ENCODE measurements around the gene MPPED1. TPM values are rescaled to one million over a fixed set of nuclear protein-coding genes. Genes with fewer than 3 reads are reported as not detected.

MPPED1 gene
- polyA plus RNA-seq, 1 experiment, result not detected

GRCh38 chr22:43526946-43527345 lies 115.1 kb downstream of the MPPED1 start:
- no peak for TF ChIP-seq CTCF (IDR thresholded peaks at IDR 0.05; ENCODE audit: low read depth, low read length)
- DNase-seq (ENCODE audit: low read depth, low spot score), result no peak
- Histone ChIP-seq H3K27ac (ENCODE audit: low read depth, low read length) (no peak overlapping the region), H3K4me3 (ENCODE audit: low read depth, low read length) (no peak overlapping the region), H3K27me3 (ENCODE audit: control insufficient read depth, insufficient read depth, low read length) (peaks cover 2% of the 10 kb centered on the region), H3K9me3 (ENCODE audit: control insufficient read depth, insufficient read depth, low read length) (peaks cover 10% of the 10 kb centered on the region; the same call in 1 of the 2 replicates)
- CTCF ChIA-PET, result no interaction called here
- POLR2A ChIA-PET, result interaction anchor here (0.6 kb wide), 1 partner anchor 21 kb away, joined by 9 read pairs; no protein-coding TSS in a partner anchor

DNA sequence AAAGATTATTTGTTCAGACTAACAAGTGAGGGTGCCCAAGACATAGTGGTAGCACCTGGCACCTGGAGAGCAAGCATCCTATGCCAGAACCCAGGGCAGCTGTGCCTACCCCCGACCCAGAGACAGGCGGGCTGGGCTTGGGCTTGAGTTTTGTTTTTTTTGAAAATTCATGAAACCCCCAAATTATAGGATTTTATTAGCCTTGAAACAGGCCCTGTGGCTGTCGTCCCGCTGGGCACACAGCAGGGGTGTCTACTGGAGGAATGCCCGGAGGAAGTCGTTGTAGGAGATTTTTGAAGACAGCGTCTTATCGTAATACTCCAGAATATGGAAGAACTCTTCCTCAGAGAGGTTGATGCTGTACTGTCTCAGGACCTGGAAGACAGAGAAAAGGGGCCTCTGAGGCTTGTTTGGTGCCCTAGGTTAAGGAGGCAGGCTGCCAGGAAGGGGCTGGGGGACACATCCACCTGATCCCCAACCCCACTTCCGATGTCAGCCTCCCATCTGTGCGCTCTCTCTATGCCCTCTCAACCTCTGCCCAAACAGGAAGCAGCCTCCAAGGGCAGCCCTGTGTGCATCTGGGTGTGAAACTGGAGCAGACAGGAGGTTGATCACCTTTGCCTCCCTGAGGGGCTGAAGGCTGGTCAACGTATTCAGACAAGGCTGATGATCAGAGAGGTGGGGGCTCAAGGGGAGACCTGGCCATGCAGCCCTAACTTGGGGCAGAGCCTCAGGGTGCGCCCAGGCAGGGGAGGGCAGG lies 117.0 kb downstream of the MPPED1 start:
- TF ChIP-seq CTCF (IDR thresholded peaks at IDR 0.05; ENCODE audit: low read depth, low read length), result no peak
- CTCF ChIA-PET, result no interaction called here
- Histone ChIP-seq H3K4me3 (ENCODE audit: low read depth, low read length) (no peak overlapping the region), H3K9me3 (ENCODE audit: control insufficient read depth, insufficient read depth, low read length) (peaks cover 10% of the 10 kb centered on the region; the same call in 1 of the 2 replicates), H3K27ac (ENCODE audit: low read depth, low read length) (no peak overlapping the region), H3K27me3 (ENCODE audit: control insufficient read depth, insufficient read depth, low read length) (no peaks in the 10 kb centered on the region)
- POLR2A ChIA-PET, result no interaction called here
- DNase-seq (ENCODE audit: low read depth, low spot score), result no peak

DNA sequence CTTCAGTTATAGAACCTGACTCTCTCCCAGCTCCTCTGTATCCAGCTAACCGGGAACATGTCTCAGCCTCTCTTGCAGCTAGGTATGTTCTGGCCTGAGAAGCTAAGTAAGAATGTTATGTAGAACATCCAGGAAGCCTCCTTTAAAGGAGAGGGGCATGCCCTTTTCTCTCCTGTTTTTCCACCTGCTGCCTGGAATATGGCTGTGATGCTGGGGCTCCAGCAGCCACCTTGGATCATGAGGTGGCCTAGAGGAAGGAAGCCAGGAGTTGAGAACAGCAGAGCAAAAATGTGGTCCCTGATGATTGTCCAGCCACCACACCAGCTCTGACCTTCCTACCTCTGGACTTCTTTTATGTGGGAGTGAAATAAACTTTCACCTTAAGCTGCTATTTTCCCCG lies 117.6 kb downstream of the MPPED1 start:
- TF ChIP-seq CTCF (IDR thresholded peaks at IDR 0.05; ENCODE audit: low read depth, low read length), result no peak
- CTCF ChIA-PET, result no interaction called here
- DNase-seq (ENCODE audit: low read depth, low spot score), result no peak
- H3K27ac ChIP-seq (ENCODE audit: low read depth, low read length), result no peak overlapping the region
- H3K4me3 ChIP-seq (ENCODE audit: low read depth, low read length), result no peak overlapping the region
- H3K9me3 ChIP-seq (ENCODE audit: control insufficient read depth, insufficient read depth, low read length), result peaks cover 10% of the 10 kb centered on the region; the same call in 1 of the 2 replicates
- POLR2A ChIA-PET, result no interaction called here
- H3K27me3 ChIP-seq (ENCODE audit: control insufficient read depth, insufficient read depth, low read length), result no peaks in the 10 kb centered on the region

DNA sequence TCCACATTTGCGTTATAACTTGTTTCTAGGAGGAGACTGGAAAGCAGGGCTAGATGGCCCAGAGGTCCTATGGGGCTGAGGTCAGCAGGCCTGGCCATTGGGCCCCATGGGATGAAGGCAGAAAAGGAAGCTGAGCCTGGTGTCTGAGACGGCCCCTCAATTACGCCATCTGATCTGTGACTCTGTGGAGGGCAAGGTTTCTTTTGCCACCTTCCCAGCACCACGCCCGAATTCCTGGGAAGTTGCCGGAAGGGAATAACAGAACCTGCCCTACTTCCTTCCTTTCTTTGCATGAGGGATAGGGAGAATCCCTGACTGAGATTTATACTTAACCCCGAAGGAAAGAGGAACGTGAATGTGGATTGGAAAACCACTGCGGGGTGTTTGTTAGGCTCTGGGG lies 118.1 kb downstream of the MPPED1 start:
- no peak for DNase-seq (ENCODE audit: low read depth, low spot score)
- ChIA-PET POLR2A (no interaction called here), CTCF (no interaction called here)
- no peak for TF ChIP-seq CTCF (IDR thresholded peaks at IDR 0.05; ENCODE audit: low read depth, low read length)
- no peak overlapping the region for H3K4me3 ChIP-seq (ENCODE audit: low read depth, low read length)
- H3K9me3 ChIP-seq (ENCODE audit: control insufficient read depth, insufficient read depth, low read length), result peaks cover 10% of the 10 kb centered on the region; the same call in 1 of the 2 replicates
- H3K27ac ChIP-seq (ENCODE audit: low read depth, low read length), result no peak overlapping the region
- no peaks in the 10 kb centered on the region for H3K27me3 ChIP-seq (ENCODE audit: control insufficient read depth, insufficient read depth, low read length)

DNA sequence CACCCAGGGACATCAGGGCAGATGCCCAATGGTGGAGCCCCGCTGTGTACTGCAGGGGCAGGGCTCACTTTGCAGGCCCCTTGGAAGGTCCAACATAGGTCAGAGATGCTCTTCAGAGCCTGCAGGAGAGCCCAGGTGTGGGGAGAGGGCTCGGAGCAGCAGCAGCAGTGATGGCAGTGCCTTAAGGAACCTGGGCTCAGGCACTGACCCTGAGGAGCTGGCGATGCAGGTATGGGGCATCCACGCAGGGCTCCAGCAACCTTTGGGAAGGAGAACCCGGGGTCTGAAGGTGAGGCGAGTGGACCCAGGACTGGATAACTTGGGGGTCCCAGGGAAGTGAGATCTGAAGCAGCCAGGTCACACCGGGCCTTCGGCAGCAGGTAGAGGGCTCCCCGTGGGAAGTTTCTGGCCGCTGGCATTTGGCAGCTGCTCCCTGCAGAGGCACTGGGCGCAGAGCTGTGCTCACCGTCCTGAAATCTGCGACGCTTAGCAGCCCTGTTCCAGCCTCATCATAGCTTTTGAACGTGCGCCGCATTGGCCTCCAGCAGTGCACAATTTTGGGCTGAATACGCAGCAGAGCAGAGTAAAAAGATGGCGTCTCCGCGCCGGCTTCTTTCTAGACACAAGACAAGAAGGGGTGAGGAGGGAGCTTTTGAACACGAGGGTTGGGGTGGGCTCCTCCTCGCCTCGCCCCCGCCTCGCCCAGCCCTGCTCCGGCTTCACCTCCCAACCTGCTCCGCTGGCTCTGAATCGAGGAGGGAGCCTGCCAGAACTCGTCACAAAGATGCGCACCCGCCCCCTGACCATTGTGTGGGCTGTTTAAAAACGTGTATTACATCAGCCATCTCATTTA lies 118.8 kb downstream of the MPPED1 start:
- peaks cover 10% of the 10 kb centered on the region; the same call in 1 of the 2 replicates for H3K9me3 ChIP-seq (ENCODE audit: control insufficient read depth, insufficient read depth, low read length)
- no peak overlapping the region for H3K27ac ChIP-seq (ENCODE audit: low read depth, low read length)
- ChIA-PET CTCF (no interaction called here), POLR2A (no interaction called here)
- TF ChIP-seq CTCF (IDR thresholded peaks at IDR 0.05; ENCODE audit: low read depth, low read length), result no peak
- no peak for DNase-seq (ENCODE audit: low read depth, low spot score)
- no peak overlapping the region for H3K4me3 ChIP-seq (ENCODE audit: low read depth, low read length)
- no peaks in the 10 kb centered on the region for H3K27me3 ChIP-seq (ENCODE audit: control insufficient read depth, insufficient read depth, low read length)

Data from AG04450 (cell line).